HL-60 (cell line): ENCODE results near the gene TBC1D5.

Source experiments
- DNase-seq, 2 experiments: peaks; one replicate each; pipeline ENCODE4 v3.0.0-alpha.2; 2010 to 2020; ENCODE audit warnings: low read depth in 1 of 2, low spot score in 1 of 2
- H3K27ac ChIP-seq: fragments of 250-450 bp; sonication (Bioruptor Pico); replicated peaks from 2 replicates; pipeline ENCODE4 v1.5.1; 2020; ENCODE audit warnings: mild to moderate bottlenecking, moderate library complexity
- H3K27me3 ChIP-seq: fragments of 250-450 bp; sonication (Bioruptor Pico); 2 replicates; pipeline ENCODE4 v1.5.1; 2021; ENCODE audit warnings: mild to moderate bottlenecking, moderate library complexity; ENCODE audit not compliant: insufficient read depth, poor library complexity, severe bottlenecking
- H3K4me3 ChIP-seq: replicated peaks from 2 replicates; pipeline ENCODE4 v1.5.1; 2011; ENCODE audit warnings: mild to moderate bottlenecking, control low read depth, low read length; ENCODE audit not compliant: insufficient read depth
- CTCF ChIP-seq: IDR thresholded peaks from one replicate; pipeline ENCODE4 v1.5.1; 2011; ENCODE audit warnings: low read length, control low read depth, inconsistent platforms; ENCODE audit not compliant: insufficient read depth
- GABPA ChIP-seq: IDR thresholded peaks from 2 replicates; pipeline ENCODE4 v1.6.1; 2012; ENCODE audit warnings: low read depth
- POLR2AphosphoS5 ChIP-seq: IDR thresholded peaks from 2 replicates; pipeline ENCODE4 v1.6.1; 2012; ENCODE audit warnings: low read depth
- REST ChIP-seq: IDR thresholded peaks from 2 replicates; pipeline ENCODE4 v1.6.1; 2012; ENCODE audit warnings: low read depth; ENCODE audit not compliant: insufficient replicate concordance
- SPI1 ChIP-seq: IDR thresholded peaks from 2 replicates; pipeline ENCODE4 v1.6.1; 2012; ENCODE audit warnings: low read depth, mild to moderate bottlenecking, borderline replicate concordance

TBC1D5 gene

DNA sequence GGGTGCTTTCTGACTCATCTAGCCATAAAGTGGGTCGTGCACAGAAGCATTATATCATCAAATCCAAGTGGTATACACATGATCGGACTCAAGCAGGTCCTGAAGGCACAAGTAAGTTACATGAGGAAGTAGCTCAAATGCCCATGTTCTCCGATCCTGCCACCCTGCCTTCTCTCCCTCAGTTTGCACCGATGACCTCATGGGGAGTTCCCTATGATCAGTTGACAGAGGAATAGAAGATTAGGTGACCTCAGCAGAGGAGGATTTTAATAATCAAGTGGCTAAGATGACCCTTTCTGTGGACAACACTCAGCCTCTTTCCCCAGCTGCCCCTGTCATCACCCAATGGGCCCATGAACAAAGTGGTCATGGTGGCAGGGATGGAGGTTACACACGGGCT, 149.5 kb downstream of the TBC1D5 start:
- H3K27me3 ChIP-seq = no peaks in the 10 kb centered on the region
- H3K27ac ChIP-seq = no peak overlapping the region
- no peak overlapping the region for H3K4me3 ChIP-seq
- no peak for DNase-seq
- TF ChIP-seq GABPA (no peak), SPI1 (no peak), REST (no peak), CTCF (no peak), POLR2AphosphoS5 (no peak)

DNA sequence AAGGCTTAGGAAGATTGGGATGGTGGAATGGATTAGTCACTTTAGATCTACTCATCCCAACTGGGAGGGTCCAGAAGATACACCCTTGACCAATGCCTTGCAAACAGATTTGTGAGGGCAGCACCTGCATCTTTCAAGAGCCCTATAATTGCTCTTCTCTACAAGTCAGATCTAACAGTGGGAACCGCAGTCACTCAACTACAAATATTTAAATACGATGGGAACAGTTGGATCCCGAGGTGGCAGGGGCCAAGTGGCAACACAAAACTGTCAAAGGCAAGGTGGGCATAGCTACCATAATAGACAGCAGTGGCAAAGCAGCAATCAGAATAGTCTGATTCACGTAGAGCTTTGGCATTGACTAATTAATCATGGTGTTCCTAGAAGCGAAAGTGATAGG, 152.0 kb downstream of the TBC1D5 start:
- H3K27ac ChIP-seq = no peak overlapping the region
- DNase-seq = no peak
- H3K27me3 ChIP-seq = no peaks in the 10 kb centered on the region
- TF ChIP-seq CTCF (no peak), REST (no peak), GABPA (no peak), POLR2AphosphoS5 (no peak), SPI1 (no peak)
- H3K4me3 ChIP-seq = no peak overlapping the region

GRCh38 chr3:17589888-17590287, 152.5 kb downstream of the TBC1D5 start:
- no peak overlapping the region for H3K27ac ChIP-seq
- DNase-seq = no peak
- no peak for TF ChIP-seq REST
- no peak for TF ChIP-seq SPI1
- TF ChIP-seq POLR2AphosphoS5 = no peak
- TF ChIP-seq CTCF = no peak
- TF ChIP-seq GABPA = no peak

More at GRCh38 chr3:17589888-17590287, 152.5 kb downstream of the TBC1D5 start:
- no peaks in the 10 kb centered on the region for H3K27me3 ChIP-seq
- H3K4me3 ChIP-seq = no peak overlapping the region
